Astrocyte (in vitro differentiated cells and primary cell): ENCODE data around the gene RAB39A.

Experiments used
- EZH2 ChIP-seq: IDR thresholded peaks from 2 replicates; pipeline ENCODE4 v1.6.1; 2012; ENCODE audit warnings: mild to moderate bottlenecking, low read length, inconsistent platforms; ENCODE audit not compliant: insufficient read depth
- TF ChIP-seq, protein P1 (sequence below): IDR thresholded peaks from 2 replicates; pipeline ENCODE4 v1.5.1; 2011; ENCODE audit warnings: low read depth, mild to moderate bottlenecking, inconsistent platforms, low read length, moderate library complexity; ENCODE audit not compliant: insufficient read depth

DNA sequence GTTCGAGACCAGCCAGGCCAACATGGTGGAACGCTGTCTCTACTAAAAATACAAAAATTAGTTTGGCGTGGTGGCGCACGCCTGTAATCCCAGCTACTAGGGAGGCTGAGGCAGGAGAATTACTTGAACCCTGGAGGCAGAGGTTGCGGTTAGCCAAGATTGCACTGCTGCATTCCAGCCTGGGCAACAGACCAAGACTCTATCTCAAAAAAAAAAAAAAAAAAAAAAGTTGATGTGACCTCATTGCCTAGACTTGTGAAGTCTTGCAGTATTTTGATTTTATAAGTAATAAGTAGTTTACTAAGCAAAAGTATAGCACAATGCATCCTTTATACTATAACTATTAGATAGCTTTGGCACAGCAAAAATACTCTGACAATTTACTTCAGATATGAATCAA is 70.5 kb downstream of the RAB39A start:
- TF ChIP-seq, protein P1, sequence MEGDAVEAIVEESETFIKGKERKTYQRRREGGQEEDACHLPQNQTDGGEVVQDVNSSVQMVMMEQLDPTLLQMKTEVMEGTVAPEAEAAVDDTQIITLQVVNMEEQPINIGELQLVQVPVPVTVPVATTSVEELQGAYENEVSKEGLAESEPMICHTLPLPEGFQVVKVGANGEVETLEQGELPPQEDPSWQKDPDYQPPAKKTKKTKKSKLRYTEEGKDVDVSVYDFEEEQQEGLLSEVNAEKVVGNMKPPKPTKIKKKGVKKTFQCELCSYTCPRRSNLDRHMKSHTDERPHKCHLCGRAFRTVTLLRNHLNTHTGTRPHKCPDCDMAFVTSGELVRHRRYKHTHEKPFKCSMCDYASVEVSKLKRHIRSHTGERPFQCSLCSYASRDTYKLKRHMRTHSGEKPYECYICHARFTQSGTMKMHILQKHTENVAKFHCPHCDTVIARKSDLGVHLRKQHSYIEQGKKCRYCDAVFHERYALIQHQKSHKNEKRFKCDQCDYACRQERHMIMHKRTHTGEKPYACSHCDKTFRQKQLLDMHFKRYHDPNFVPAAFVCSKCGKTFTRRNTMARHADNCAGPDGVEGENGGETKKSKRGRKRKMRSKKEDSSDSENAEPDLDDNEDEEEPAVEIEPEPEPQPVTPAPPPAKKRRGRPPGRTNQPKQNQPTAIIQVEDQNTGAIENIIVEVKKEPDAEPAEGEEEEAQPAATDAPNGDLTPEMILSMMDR, result no peak
- no peak for TF ChIP-seq EZH2
